ENCODE data around the gene KRT14.

Gene KRT14

GRCh38 chr17:41538565-41538991, 48.1 kb downstream of the KRT14 start:
- Histone ChIP-seq H3K27me3 (ENCODE audit: control insufficient read depth in 1 of 2, insufficient read depth in 2 of 2, low read length in 2 of 2) (no peaks in the 10 kb centered on the region), H3K4me1 (ENCODE audit: insufficient read depth, low read length) (no peaks in the 10 kb centered on the region), H3K27ac (ENCODE audit: low read depth, low read length) (no peak overlapping the region), H3K36me3 (ENCODE audit: insufficient read depth, low read length) (no peaks in the 10 kb centered on the region), H3K9ac (ENCODE audit: low read length) (no peak overlapping the region), H3K4me3 (ENCODE audit: low read depth in 1 of 2, low read length in 2 of 2) (no peak overlapping the region), H3K9me3 (ENCODE audit: low read length) (no peaks in the 10 kb centered on the region)

DNA sequence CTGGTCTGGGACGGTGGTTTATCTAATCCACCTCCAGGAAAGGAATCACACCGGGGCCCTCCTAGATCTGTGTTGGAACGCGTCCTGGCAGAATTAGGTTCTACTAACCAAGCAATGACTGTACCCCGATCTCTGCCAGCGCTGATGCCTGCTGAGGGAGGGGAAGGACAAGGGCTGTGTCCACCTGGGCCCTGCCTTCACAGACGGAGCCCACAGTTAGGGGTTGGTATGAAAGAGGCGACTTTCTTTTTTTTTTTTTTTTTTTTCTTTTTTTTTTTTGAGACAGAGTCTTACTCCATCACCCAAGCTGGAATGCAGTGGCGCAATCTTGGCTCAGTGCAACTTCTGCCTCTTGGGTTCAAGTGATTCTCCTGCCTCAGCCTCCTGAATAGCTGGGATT, 48.7 kb downstream of the KRT14 start:
- Histone ChIP-seq H3K27me3 (ENCODE audit: control insufficient read depth in 1 of 2, insufficient read depth in 2 of 2, low read length in 2 of 2) (no peaks in the 10 kb centered on the region), H3K9me3 (ENCODE audit: low read length) (no peaks in the 10 kb centered on the region), H3K9ac (ENCODE audit: low read length) (no peak overlapping the region), H3K4me1 (ENCODE audit: insufficient read depth, low read length) (no peaks in the 10 kb centered on the region), H3K27ac (ENCODE audit: low read depth, low read length) (no peak overlapping the region), H3K4me3 (ENCODE audit: low read depth in 1 of 2, low read length in 2 of 2) (no peak overlapping the region), H3K36me3 (ENCODE audit: insufficient read depth, low read length) (no peaks in the 10 kb centered on the region)

- Histone ChIP-seq H3K36me3 (ENCODE audit: insufficient read depth, low read length) (no peaks in the 10 kb centered on the region), H3K27me3 (ENCODE audit: control insufficient read depth in 1 of 2, insufficient read depth in 2 of 2, low read length in 2 of 2) (no peaks in the 10 kb centered on the region), H3K4me3 (ENCODE audit: low read depth in 1 of 2, low read length in 2 of 2) (no peak overlapping the region), H3K4me1 (ENCODE audit: insufficient read depth, low read length) (no peaks in the 10 kb centered on the region), H3K27ac (ENCODE audit: low read depth, low read length) (no peak overlapping the region), H3K9ac (ENCODE audit: low read length) (no peak overlapping the region), H3K9me3 (ENCODE audit: low read length) (no peaks in the 10 kb centered on the region)
Observed at GRCh38 chr17:41537614-41537954, 49.1 kb downstream of the KRT14 start.

DNA sequence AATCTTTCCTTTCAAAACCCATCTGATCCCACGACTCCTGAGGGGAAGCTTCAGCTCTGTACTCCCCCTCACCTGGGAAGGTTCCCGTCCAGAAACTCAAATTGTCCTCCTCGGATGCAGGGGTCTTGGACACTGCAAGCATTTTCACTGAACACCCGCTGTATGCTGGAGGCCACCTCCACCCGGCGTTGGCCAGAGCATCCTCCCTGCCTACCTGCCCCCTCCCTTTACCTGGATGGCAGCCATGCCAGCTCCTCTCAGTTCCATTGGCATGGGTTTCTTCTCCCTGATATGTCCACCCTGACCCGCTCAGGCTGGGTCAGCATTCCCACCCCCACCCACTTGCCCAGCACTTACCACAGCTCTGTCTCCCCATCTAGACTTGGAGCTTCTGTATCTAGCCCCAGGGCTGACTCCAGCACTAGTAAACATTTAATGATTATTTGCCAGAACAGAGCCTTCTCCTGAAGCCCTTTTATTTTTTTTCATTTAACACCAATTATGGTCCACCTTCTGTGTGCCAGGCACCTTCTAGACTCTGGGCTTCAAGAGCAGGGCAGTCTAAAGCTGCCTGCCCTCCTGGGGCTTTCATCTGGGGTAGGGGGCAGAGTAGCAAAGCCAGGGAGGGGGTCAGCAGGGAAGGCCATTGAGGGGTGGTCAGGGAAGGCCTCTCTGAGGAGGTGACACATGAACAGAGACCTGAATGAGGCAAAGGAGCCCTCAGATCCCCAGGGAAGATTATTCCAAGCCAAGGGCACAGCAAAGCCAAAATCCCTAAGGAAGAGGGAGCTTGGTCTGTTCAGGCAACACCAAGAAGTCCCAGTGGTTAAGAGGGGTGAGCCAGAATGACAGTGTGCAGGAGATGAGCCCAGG, 49.7 kb downstream of the KRT14 start:
- Histone ChIP-seq H3K4me1 (ENCODE audit: insufficient read depth, low read length) (no peaks in the 10 kb centered on the region), H3K27me3 (ENCODE audit: control insufficient read depth in 1 of 2, insufficient read depth in 2 of 2, low read length in 2 of 2) (no peaks in the 10 kb centered on the region), H3K4me3 (ENCODE audit: low read depth in 1 of 2, low read length in 2 of 2) (no peak overlapping the region), H3K27ac (ENCODE audit: low read depth, low read length) (no peak overlapping the region), H3K36me3 (ENCODE audit: insufficient read depth, low read length) (no peaks in the 10 kb centered on the region), H3K9me3 (ENCODE audit: low read length) (no peaks in the 10 kb centered on the region), H3K9ac (ENCODE audit: low read length) (no peak overlapping the region)

DNA sequence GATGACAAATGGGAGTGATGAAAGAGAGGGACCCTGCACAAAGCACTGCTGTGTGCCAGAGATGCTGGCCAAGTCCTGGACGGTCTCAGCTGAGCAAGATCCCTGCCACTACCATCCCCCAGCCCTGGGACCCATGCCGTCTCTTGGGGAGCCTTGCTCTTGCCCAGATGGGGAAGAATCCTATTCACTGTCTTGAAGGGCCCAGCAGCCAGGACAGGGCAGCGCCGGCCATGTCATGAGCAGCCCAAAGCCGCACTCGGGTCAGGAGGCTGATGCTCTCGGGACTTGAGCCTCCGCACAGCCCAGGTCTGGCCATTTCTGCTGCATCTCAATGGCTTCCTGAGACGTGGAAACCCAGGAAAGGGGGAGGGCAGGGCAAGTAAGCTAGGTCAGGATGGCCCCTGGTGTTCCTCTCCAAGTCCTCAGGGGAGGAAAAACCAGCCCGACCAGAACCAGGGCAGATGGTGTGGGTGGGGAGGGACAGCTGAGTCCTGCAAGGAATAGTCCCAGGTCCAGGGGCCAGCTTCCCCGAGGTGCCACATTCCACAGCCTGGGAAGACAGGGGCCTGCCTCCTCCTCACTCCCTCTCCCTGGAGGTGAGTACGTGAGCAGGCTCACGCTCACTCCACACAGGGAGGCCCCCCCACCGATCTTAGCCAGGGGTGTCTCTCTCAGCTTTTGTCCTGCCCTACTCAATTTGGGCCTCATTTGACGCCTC, 50.8 kb downstream of the KRT14 start:
- H3K36me3 ChIP-seq (ENCODE audit: insufficient read depth, low read length), result no peaks in the 10 kb centered on the region
- H3K9me3 ChIP-seq (ENCODE audit: low read length), result no peaks in the 10 kb centered on the region
- H3K27ac ChIP-seq (ENCODE audit: low read depth, low read length), result no peak overlapping the region
- no peaks in the 10 kb centered on the region for H3K4me1 ChIP-seq (ENCODE audit: insufficient read depth, low read length)
- H3K9ac ChIP-seq (ENCODE audit: low read length), result no peak overlapping the region
- peaks cover under 1 to 2% of the 10 kb centered on the region in 2 donors for H3K27me3 ChIP-seq (ENCODE audit: control insufficient read depth in 1 of 2, insufficient read depth in 2 of 2, low read length in 2 of 2)
- H3K4me3 ChIP-seq (ENCODE audit: low read depth in 1 of 2, low read length in 2 of 2), result no peak overlapping the region

GRCh38 chr17:41534899-41535546, 51.7 kb downstream of the KRT14 start:
- no peak overlapping the region for H3K4me3 ChIP-seq (ENCODE audit: low read depth in 1 of 2, low read length in 2 of 2)
- peaks cover 9 to 11% of the 10 kb centered on the region in 2 donors for H3K27me3 ChIP-seq (ENCODE audit: control insufficient read depth in 1 of 2, insufficient read depth in 2 of 2, low read length in 2 of 2)

DNA sequence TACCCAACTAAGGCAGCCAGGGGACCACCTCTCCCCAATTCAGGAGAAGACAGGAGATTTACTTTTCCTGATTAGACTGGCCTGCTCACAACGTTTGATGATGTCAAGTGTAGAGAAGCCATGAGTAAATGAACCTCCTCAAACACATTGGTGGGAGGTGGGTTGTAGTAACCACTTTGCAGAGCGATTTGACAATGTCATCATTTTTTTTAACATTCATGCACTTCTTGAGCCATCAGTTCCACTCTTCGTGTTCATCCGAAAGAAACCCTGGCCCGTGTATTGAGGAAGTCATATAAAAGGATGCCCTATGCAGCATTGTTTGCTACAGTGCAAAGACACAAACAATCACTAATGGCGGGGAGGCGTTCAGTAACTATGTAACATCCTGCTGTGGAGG, 53.1 kb downstream of the KRT14 start:
- Histone ChIP-seq H3K4me3 (ENCODE audit: low read depth in 1 of 2, low read length in 2 of 2) (no peak overlapping the region), H3K4me1 (ENCODE audit: insufficient read depth, low read length) (no peaks in the 10 kb centered on the region), H3K9ac (ENCODE audit: low read length) (no peak overlapping the region), H3K27ac (ENCODE audit: low read depth, low read length) (no peak overlapping the region), H3K36me3 (ENCODE audit: insufficient read depth, low read length) (no peaks in the 10 kb centered on the region), H3K27me3 (ENCODE audit: control insufficient read depth in 1 of 2, insufficient read depth in 2 of 2, low read length in 2 of 2) (peaks cover 11 to 23% of the 10 kb centered on the region in 2 donors), H3K9me3 (ENCODE audit: low read length) (no peaks in the 10 kb centered on the region)

More at GRCh38 chr17:41534899-41535546, 51.7 kb downstream of the KRT14 start:
- H3K27ac ChIP-seq (ENCODE audit: low read depth, low read length), result no peak overlapping the region
- no peaks in the 10 kb centered on the region for H3K4me1 ChIP-seq (ENCODE audit: insufficient read depth, low read length)
- no peaks in the 10 kb centered on the region for H3K9me3 ChIP-seq (ENCODE audit: low read length)
- no peaks in the 10 kb centered on the region for H3K36me3 ChIP-seq (ENCODE audit: insufficient read depth, low read length)
- no peak overlapping the region for H3K9ac ChIP-seq (ENCODE audit: low read length)

DNA sequence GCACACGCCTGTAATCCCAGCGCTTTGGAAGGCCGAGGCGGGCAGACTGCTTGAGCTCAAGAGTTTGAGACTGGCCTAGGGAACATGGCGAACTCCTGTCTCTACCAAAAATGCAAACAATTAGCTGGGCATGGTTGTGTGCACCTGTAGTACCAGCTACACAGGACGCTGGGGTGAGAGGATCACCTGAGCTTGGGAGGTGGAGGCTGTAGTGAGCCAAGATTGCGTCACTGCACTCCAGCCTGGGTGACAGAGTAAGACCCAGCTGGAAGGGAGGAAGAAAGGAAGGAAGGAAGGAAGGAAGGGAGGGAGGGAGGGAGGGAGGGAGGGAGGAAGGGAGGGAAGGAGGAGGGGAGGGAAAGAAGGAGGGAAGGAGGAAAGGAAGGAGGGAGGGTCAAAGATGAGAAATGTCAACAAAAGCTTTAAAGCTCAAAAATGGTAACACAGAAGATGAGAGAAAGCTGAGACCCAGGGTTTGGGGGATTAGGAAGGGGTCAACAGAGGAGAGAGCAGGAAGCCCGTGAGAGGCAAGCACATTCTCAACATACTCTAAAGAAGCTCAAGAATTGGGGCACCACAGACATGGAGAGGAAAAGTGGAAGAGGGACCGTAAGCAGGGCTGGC, 53.6 kb downstream of the KRT14 start:
- no peak overlapping the region for H3K4me3 ChIP-seq (ENCODE audit: low read depth in 1 of 2, low read length in 2 of 2)
- no peaks in the 10 kb centered on the region for H3K36me3 ChIP-seq (ENCODE audit: insufficient read depth, low read length)
- H3K27ac ChIP-seq (ENCODE audit: low read depth, low read length), result no peak overlapping the region
- no peaks in the 10 kb centered on the region for H3K4me1 ChIP-seq (ENCODE audit: insufficient read depth, low read length)
- no peak overlapping the region for H3K9ac ChIP-seq (ENCODE audit: low read length)
- H3K27me3 ChIP-seq (ENCODE audit: control insufficient read depth in 1 of 2, insufficient read depth in 2 of 2, low read length in 2 of 2), result peaks cover 11 to 29% of the 10 kb centered on the region in 2 donors
- no peaks in the 10 kb centered on the region for H3K9me3 ChIP-seq (ENCODE audit: low read length)
